Measurements from ENCODE around the gene ARHGAP31.
"Not testable (repeated sequence)": the region's sequence is repeated elsewhere in the genome, so short reads cannot be mapped to it uniquely, and the experiment has no call there.

Gene ARHGAP31, protein sequence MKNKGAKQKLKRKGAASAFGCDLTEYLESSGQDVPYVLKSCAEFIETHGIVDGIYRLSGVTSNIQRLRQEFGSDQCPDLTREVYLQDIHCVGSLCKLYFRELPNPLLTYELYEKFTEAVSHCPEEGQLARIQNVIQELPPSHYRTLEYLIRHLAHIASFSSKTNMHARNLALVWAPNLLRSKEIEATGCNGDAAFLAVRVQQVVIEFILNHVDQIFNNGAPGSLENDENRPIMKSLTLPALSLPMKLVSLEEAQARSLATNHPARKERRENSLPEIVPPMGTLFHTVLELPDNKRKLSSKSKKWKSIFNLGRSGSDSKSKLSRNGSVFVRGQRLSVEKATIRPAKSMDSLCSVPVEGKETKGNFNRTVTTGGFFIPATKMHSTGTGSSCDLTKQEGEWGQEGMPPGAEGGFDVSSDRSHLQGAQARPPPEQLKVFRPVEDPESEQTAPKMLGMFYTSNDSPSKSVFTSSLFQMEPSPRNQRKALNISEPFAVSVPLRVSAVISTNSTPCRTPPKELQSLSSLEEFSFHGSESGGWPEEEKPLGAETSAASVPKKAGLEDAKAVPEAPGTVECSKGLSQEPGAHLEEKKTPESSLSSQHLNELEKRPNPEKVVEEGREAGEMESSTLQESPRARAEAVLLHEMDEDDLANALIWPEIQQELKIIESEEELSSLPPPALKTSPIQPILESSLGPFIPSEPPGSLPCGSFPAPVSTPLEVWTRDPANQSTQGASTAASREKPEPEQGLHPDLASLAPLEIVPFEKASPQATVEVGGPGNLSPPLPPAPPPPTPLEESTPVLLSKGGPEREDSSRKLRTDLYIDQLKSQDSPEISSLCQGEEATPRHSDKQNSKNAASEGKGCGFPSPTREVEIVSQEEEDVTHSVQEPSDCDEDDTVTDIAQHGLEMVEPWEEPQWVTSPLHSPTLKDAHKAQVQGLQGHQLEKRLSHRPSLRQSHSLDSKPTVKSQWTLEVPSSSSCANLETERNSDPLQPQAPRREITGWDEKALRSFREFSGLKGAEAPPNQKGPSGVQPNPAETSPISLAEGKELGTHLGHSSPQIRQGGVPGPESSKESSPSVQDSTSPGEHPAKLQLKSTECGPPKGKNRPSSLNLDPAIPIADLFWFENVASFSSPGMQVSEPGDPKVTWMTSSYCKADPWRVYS (N-terminal part only)

GRCh38 chr3:119293871-119294695 is at the start of gene ARHGAP31:
ARHGAP31 (plus strand) TSS chr3:119294383; CDS start chr3:119294905, 522 bp downstream.
- DNase-seq, result peak; percentile 40 to 48 (median 44)

GRCh38 chr3:119245778-119246177 is 48.4 kb upstream of the ARHGAP31 start:
- DNase-seq, result no peak

GRCh38 chr3:119255214-119255613 is 39.0 kb upstream of the ARHGAP31 start:
- no peak for DNase-seq

- no peak for DNase-seq
These were observed 37.1 kb upstream of the ARHGAP31 start for GRCh38 chr3:119257111-119257510.

- DNase-seq, result no peak
These were observed 36.4 kb upstream of the ARHGAP31 start for GRCh38 chr3:119257654-119258410.

- DNase-seq, result no peak
These were observed 35.3 kb upstream of the ARHGAP31 start for GRCh38 chr3:119258915-119259314.

GRCh38 chr3:119259821-119260220 is 34.4 kb upstream of the ARHGAP31 start:
- DNase-seq, result no peak

DNA sequence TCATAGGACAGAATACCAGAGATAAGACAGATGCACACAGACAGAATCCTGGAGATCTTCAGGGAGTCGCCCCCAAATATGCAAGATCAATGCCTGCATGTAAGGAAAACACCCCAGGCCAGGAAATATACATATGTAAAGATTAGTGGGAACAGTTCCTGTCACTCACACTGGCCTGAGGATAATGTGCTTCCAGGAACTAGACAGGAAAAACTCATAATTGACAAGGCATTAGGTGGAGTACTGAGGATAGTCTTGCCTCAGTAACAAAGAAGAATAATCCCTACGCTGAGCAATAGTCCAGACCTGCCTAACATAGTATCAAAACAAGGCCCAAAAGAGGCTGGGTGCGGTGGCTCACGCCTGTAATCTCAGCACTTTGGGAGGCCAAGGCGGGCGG is 33.1 kb upstream of the ARHGAP31 start:
- no peak for DNase-seq

GRCh38 chr3:119270212-119270611 is 24.0 kb upstream of the ARHGAP31 start:
- not testable (repeated sequence) for DNase-seq

DNA sequence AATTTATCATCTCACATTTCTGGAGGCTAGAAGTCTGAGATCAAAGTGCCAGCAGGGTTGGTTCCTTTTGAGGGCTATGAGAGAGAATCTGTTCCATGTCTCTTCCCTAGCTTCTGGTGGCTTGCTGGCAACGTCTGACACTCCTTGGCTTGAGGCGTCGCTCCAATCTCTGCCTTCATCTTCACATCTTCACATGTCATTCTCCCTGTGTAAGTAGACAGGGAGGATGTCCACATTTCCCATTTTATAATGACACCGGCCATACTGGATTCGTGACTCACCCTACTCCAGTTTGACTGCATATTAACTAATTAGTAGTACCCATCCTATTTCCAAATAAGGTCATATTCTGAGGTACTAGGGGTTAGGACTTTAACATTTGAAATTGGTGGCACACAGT is 17.5 kb upstream of the ARHGAP31 start:
- DNase-seq, result no peak

- DNase-seq, result no peak
These were observed 15.1 kb upstream of the ARHGAP31 start for GRCh38 chr3:119279101-119279554.

GRCh38 chr3:119279584-119280243 is 14.5 kb upstream of the ARHGAP31 start:
- DNase-seq, result no peak

- no peak for DNase-seq
These were observed 5.3 kb upstream of the ARHGAP31 start for GRCh38 chr3:119288669-119289403.

- DNase-seq, result no peak
These were observed 4.8 kb upstream of the ARHGAP31 start for GRCh38 chr3:119289404-119289770.

- DNase-seq, result no peak
These were observed 3.6 kb upstream of the ARHGAP31 start for GRCh38 chr3:119290613-119291012.

- no peak for DNase-seq
These were observed 3.0 kb upstream of the ARHGAP31 start for GRCh38 chr3:119291062-119291700.

GRCh38 chr3:119292666-119293065 is 1.5 kb upstream of the ARHGAP31 start:
- no peak for DNase-seq

- no peak for DNase-seq
These were observed 895 bp upstream of the ARHGAP31 start for GRCh38 chr3:119293105-119293870.
